Measurements from ENCODE around the gene HPGDS.
A peak's percentile ranks its signal among the peaks of the same experiment; 100 is the strongest.
"Not testable (repeated sequence)": the region's sequence is repeated elsewhere in the genome, so short reads cannot be mapped to it uniquely, and the experiment has no call there.

HPGDS gene

DNA sequence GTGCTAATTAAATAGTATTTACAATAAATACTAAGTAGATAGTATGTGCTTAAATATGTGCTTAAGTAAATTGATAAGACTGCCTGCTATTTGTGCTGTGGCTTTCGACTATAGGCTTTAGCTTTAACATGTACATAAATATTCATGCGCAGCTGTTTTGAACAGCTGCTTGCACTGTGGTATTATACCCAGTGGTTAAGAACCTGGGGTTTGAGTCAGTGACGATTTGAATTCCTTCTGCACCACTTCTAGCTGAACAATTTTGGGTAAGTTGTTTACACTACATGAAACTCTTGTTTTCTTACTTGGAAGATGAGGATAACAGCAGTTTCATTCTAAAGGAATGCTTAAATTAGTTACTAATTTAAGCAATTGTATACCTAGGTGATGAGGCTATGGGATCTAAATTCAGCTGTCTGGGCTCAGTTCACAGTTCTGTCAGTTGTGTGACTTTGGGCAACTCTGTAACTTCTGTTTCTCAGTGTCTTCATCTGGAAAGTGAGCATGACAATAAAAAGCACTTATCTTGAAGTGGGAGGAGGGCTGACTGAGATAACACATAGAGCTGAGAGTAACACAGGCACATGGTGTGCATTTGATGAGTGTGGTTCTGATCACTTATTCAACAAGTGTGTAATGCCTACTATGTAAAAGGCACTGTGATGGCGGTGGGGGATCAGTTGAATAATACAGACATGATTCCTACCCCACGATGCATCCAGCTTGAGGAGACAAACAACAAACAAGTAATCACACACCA, 37.0 kb downstream of the HPGDS start:
- TF ChIP-seq, protein P1, sequence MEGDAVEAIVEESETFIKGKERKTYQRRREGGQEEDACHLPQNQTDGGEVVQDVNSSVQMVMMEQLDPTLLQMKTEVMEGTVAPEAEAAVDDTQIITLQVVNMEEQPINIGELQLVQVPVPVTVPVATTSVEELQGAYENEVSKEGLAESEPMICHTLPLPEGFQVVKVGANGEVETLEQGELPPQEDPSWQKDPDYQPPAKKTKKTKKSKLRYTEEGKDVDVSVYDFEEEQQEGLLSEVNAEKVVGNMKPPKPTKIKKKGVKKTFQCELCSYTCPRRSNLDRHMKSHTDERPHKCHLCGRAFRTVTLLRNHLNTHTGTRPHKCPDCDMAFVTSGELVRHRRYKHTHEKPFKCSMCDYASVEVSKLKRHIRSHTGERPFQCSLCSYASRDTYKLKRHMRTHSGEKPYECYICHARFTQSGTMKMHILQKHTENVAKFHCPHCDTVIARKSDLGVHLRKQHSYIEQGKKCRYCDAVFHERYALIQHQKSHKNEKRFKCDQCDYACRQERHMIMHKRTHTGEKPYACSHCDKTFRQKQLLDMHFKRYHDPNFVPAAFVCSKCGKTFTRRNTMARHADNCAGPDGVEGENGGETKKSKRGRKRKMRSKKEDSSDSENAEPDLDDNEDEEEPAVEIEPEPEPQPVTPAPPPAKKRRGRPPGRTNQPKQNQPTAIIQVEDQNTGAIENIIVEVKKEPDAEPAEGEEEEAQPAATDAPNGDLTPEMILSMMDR (IDR thresholded peaks at IDR 0.05; ENCODE audit: insufficient read depth, low read depth, low read length, missing control alignments) = no peak
- H3K4me3 ChIP-seq (ENCODE audit: low read length) = no peak overlapping the region
- DNase-seq (ENCODE audit: low read depth) = no peak

DNA sequence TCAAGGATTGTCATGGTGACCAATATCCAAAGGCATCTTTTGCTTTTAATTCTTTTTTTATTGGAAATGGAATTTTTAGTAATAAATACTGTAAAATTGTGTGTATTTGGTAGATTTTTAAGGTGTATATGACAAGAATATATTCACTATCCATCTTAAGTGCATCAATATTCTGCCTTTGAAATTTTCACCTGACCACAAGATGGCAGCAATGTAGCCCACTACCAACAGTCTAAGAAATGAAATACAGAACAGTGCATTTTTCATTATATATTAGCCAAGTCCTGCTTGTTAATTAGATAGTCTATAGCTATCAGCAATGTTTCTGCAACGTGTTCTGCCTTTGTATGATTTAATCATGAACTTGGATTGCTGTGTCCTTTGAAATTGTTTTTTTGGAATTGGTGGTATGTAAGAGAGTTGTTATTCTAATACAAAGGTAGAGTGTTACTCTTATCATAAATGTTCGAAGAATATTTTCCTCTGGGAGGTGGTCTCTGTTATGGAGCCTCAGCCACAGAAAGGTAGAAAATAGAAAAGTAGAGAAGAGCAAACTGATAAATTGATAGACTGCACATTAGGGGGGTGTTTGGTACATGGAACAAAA, 38.2 kb downstream of the HPGDS start:
- TF ChIP-seq, protein P1 (IDR thresholded peaks at IDR 0.05; ENCODE audit: insufficient read depth, low read depth, low read length, missing control alignments) = peak; percentile 64
- peak; percentile 48 for DNase-seq (ENCODE audit: low read depth)

DNA sequence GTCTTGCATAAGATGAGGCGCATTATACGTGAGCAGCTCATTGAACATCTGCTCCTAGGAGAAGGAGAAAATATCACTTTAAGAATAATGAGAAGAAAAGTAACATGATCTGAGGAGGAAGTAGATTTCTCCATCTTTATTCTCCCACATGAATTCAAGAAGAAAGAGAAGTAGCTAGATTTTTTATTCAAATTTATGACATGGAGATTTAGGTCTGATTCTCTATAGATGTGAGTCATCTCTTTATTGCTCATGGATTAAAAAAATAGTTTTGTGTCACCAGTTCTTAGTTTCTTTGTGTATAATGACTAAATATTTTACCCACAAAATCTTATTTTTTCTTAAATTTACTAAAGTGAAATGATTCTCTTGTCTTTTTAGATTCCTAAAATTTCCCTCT, 40.4 kb downstream of the HPGDS start:
- TF ChIP-seq, protein P1 (IDR thresholded peaks at IDR 0.05; ENCODE audit: insufficient read depth, low read depth, low read length, missing control alignments) = no peak
- no peak for DNase-seq (ENCODE audit: low read depth)
- H3K4me3 ChIP-seq (ENCODE audit: low read length) = no peak overlapping the region

More for the DNA sequence above, 38.2 kb downstream of the HPGDS start:
- H3K4me3 ChIP-seq (ENCODE audit: low read length) = no peak overlapping the region

DNA sequence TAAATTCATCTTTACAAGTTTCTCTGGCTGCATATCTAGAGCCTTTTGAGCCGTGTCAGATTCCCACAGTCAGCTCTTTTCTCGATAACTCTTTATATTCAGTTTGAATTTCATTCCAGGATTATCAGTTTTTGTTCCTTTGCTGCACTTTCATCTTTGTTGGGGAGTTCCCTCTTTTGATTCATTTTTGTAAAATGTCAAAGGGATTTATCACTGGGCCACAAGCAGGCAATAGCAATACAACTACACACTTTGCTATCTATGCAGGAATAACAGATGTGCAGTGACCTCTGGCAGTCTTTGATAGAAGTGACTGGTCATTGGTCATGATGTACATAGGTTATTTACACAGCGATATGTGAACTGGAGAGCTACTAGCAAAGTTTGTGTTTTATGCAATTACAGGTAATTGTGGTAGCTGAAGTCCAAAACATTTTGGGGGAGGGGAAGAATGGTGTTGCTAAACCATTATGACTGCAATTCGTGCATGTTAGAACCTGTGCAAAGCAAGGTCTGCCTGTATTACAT, 43.8 kb downstream of the HPGDS start:
- TF ChIP-seq, protein P1 (IDR thresholded peaks at IDR 0.05; ENCODE audit: insufficient read depth, low read depth, low read length, missing control alignments) = no peak
- no peak overlapping the region for H3K4me3 ChIP-seq (ENCODE audit: low read length)
- DNase-seq (ENCODE audit: low read depth) = peak; percentile 86

DNA sequence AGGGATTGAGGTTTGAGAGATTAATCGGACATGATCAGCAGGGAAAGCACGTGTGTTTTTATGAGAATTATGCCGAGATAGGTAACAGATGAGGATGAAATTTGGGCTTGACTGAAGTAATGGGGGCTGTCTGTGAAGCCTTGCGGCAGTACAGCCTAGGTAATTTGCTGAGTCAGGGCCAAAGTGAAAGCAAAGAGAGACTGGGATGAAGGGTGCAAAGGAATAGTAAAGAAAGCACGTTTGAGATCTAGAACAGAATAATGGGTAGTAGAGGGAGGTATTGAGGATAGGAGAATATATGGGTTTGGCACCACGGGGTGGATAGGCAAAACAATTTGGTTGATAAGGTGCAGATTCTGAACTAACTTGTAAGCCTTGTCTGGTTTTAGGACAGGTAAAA, 47.2 kb downstream of the HPGDS start:
- DNase-seq (ENCODE audit: low read depth); H3K4me3 ChIP-seq (ENCODE audit: low read length): not testable (repeated sequence)

DNA sequence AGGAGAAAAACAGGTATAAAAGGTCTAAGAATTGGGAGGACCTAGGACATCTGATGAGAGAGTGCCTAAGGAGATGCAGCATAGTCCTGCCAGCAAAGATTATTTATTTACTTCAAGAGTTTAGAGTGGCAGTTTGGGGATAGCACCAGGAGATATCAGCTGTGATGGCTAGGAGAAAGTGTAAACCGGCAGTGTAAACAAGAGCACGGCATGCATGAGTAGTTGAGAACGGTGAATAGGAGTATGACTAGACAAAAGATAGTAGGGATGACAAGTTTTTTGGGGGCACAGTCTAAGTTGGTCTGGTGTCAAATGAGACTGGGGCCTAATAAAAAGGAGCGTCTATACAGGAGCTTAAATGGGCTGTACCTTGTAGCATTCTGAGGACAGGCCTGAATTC, 48.7 kb downstream of the HPGDS start:
- DNase-seq (ENCODE audit: low read depth); H3K4me3 ChIP-seq (ENCODE audit: low read length): not testable (repeated sequence)

DNA sequence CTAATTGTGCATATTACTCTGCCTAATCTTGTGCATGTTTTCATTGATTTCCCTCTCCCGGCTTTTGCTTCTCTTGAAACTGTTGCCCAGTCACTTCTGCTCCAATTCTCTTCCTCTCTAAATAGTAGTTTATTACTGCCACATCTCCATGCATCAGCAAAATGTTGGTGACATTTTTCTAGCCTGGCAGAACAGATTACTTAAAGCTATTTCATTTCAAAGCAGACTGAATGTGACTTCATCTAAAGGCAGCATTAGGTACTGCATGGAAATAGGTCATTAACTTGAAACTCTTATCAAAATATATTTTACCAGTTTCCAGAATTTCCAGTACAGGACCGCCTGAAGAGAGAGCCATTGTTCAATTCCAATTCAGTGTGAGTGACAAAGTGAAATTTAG, 52.4 kb downstream of the HPGDS start:
- H3K4me3 ChIP-seq (ENCODE audit: low read length) = no peak overlapping the region
- TF ChIP-seq, protein P1 (IDR thresholded peaks at IDR 0.05; ENCODE audit: insufficient read depth, low read depth, low read length, missing control alignments) = peak; percentile 18
- DNase-seq (ENCODE audit: low read depth) = no peak

DNA sequence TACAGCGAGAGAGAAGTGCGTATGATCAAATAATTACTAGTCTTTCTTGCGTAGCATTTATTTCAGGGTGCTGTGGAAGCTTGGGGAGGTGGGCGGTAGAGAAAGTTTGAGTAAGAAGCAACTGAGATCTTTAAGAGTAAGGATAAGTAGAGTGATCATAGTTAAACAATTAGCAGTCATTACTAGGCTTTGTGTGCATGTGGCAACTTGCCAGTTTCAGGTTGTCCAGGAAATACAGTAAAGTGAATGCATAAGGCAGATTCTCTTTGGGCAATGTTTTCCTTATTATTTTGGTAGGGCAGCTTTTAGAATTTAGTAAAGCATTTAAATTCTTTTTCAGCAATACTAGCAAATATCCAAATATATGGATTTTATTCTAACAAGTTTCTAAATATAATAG, 57.0 kb downstream of the HPGDS start:
- TF ChIP-seq, protein P1 (IDR thresholded peaks at IDR 0.05; ENCODE audit: insufficient read depth, low read depth, low read length, missing control alignments) = no peak

More for the DNA sequence above, 57.0 kb downstream of the HPGDS start:
- peak; percentile 59 for DNase-seq (ENCODE audit: low read depth)
- H3K4me3 ChIP-seq (ENCODE audit: low read length) = no peak overlapping the region
